Endothelial cell (in vitro differentiated cells): ENCODE results near the gene ADAT3. TPM values are rescaled to one million over a fixed set of nuclear protein-coding genes. Genes with fewer than 3 reads are reported as not detected.

Experiments
- DNase-seq: peaks from one replicate; pipeline ENCODE4 v3.0.0; 2021; ENCODE audit warnings: low spot score
- H3K27ac Mint-ChIP-seq: one replicate; pipeline ENCODE4 v1.8.0; 2021; ENCODE audit warnings: mixed read lengths, inconsistent platforms; ENCODE audit not compliant: unreplicated experiment
- H3K27me3 Mint-ChIP-seq: one replicate; pipeline ENCODE4 v1.8.0; 2021; ENCODE audit warnings: mild to moderate bottlenecking, moderate library complexity, mixed read lengths, inconsistent platforms; ENCODE audit not compliant: unreplicated experiment
- H3K36me3 Mint-ChIP-seq: one replicate; pipeline ENCODE4 v1.8.0; 2021; ENCODE audit warnings: mild to moderate bottlenecking, low read depth, mixed read lengths, inconsistent platforms; ENCODE audit not compliant: unreplicated experiment
- H3K4me1 Mint-ChIP-seq: one replicate; pipeline ENCODE4 v1.8.0; 2021; ENCODE audit warnings: mild to moderate bottlenecking, mixed read lengths, inconsistent platforms; ENCODE audit not compliant: unreplicated experiment
- H3K4me3 Mint-ChIP-seq: one replicate; pipeline ENCODE4 v1.8.0; 2021; ENCODE audit warnings: mild to moderate bottlenecking, mixed read lengths, inconsistent platforms; ENCODE audit not compliant: unreplicated experiment
- H3K9me3 Mint-ChIP-seq: one replicate; pipeline ENCODE4 v1.8.0; 2021; ENCODE audit warnings: mixed read lengths, inconsistent platforms; ENCODE audit not compliant: unreplicated experiment
- CTCF ChIP-seq: fragments of 200-600 bp; sonication (generic); IDR thresholded peaks from one replicate; pipeline ENCODE4 v1.5.0; 2021; ENCODE audit warnings: antibody characterized with exemption; ENCODE audit not compliant: unreplicated experiment
- total RNA-seq: library from RNA; stranded (reverse); fragmentation: NEBNext Ultra II Directional; extraction: Animal tissue kit (Norgen Biotek cat#: 25700); gene quantifications from one replicate; pipeline ENCODE4 v1.2.1, GENCODE V29; 2021; ENCODE audit not compliant: unreplicated experiment

The ADAT3 gene
- total RNA-seq, 1 donor from 2014 or later, result 10.5 TPM

GRCh38 chr19:1949304-1950101 lies 44.3 kb downstream of the ADAT3 start:
- Mint-ChIP-seq H3K4me1 (peaks cover 8% of the 10 kb centered on the region), H3K36me3 (peaks cover 9% of the 10 kb centered on the region)

GRCh38 chr19:1950640-1951039 lies 45.4 kb downstream of the ADAT3 start:
- Mint-ChIP-seq H3K36me3 (peaks cover 9% of the 10 kb centered on the region), H3K27ac (no peak overlapping the region), H3K27me3 (peaks cover 2% of the 10 kb centered on the region), H3K4me1 (peaks cover 8% of the 10 kb centered on the region), H3K4me3 (no peak overlapping the region), H3K9me3 (no peaks in the 10 kb centered on the region)
- no peak for TF ChIP-seq CTCF
- DNase-seq, result no peak

More at GRCh38 chr19:1949304-1950101, 44.3 kb downstream of the ADAT3 start:
- peaks cover 2% of the 10 kb centered on the region for H3K27me3 Mint-ChIP-seq
- no peaks in the 10 kb centered on the region for H3K9me3 Mint-ChIP-seq
- no peak for TF ChIP-seq CTCF
- no peak for DNase-seq
- no peak overlapping the region for H3K27ac Mint-ChIP-seq
- H3K4me3 Mint-ChIP-seq, result no peak overlapping the region

- TF ChIP-seq CTCF, result no peak
- H3K27me3 Mint-ChIP-seq, result no peaks in the 10 kb centered on the region
- peaks cover 9% of the 10 kb centered on the region for H3K36me3 Mint-ChIP-seq
- no peak overlapping the region for H3K27ac Mint-ChIP-seq
- no peak overlapping the region for H3K4me3 Mint-ChIP-seq
- no peak for DNase-seq
- peaks cover 4% of the 10 kb centered on the region for H3K4me1 Mint-ChIP-seq
- no peaks in the 10 kb centered on the region for H3K9me3 Mint-ChIP-seq
Measured at GRCh38 chr19:1952635-1953034, 47.4 kb downstream of the ADAT3 start.

- no peaks in the 10 kb centered on the region for H3K27me3 Mint-ChIP-seq
- no peak for DNase-seq
- peaks cover 9% of the 10 kb centered on the region for H3K36me3 Mint-ChIP-seq
- H3K27ac Mint-ChIP-seq, result no peak overlapping the region
- peaks cover 4% of the 10 kb centered on the region for H3K4me1 Mint-ChIP-seq
- no peak overlapping the region for H3K4me3 Mint-ChIP-seq
- no peaks in the 10 kb centered on the region for H3K9me3 Mint-ChIP-seq
- TF ChIP-seq CTCF, result no peak
Measured at GRCh38 chr19:1953037-1953436, 47.8 kb downstream of the ADAT3 start.

GRCh38 chr19:1953441-1954094 lies 48.4 kb downstream of the ADAT3 start:
- Mint-ChIP-seq H3K9me3 (no peaks in the 10 kb centered on the region), H3K4me1 (peaks cover 4% of the 10 kb centered on the region), H3K36me3 (peaks cover 7% of the 10 kb centered on the region), H3K4me3 (no peak overlapping the region), H3K27me3 (no peaks in the 10 kb centered on the region), H3K27ac (no peak overlapping the region)
- DNase-seq, result no peak
- no peak for TF ChIP-seq CTCF
